ENCODE results near the gene JPH3.
"Not testable (repeated sequence)": the region's sequence is repeated elsewhere in the genome, so short reads cannot be mapped to it uniquely, and the experiment has no call there.

Gene JPH3

DNA sequence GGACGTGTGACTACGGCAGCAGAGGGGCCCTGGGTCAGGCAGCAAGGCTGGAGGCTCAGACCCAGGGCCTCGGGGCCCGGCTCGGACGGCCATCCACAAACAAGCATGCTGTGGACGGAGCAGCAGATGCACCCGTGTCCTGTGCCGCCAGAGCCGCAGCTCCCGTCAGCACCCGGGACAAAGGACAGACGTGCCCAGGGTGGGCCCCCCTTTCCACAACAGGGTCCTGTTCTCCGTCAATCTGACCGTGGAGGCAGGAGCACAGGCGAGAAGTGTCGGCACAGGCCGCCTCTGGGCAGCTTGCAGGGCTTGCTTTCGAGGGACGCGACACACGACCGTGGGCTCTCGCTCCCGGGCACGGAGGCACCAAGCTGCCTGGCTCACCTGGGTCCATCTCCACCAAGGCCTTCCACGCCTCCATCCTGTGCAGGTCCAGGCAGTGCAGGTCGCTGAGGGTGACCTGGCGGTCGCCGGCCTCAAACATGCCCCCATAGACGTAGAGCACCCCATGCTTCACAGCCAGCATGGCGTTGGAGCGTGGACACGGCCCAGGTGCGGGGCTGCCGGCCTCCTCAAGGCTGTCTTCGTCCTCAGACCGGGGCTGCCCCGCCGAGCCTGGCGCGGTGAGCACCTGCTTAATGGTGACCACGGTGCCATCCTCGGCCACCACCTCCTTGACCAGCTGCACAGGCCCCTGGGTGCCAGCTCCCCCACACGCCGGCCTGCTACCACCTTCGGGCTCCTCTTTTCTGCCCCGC is 106.8 kb downstream of the JPH3 start:
- DNase-seq (ENCODE audit: low read depth in 4 of 4, low spot score in 1 of 4) = no peak

DNA sequence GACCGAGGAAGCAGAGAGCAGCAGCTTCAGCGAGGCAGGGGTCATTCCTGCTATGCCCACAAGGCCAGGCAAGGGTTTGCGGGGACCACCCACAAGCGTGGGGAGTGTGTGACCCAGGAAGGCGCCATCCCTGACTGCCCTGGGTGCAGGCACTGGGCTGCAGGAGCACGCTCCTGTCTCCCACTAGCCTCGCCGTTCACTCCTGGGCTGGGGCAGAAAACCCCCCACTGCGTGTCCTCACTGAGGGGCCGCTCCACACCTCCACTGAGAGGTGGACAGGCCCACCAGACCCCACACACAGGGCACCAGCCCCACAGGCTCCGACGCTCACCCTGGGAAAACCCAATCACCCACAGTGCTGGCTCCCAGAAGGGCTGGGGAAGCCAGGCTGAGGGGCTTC is 107.4 kb downstream of the JPH3 start:
- no peak for DNase-seq (ENCODE audit: low read depth in 4 of 4, low spot score in 1 of 4)

DNA sequence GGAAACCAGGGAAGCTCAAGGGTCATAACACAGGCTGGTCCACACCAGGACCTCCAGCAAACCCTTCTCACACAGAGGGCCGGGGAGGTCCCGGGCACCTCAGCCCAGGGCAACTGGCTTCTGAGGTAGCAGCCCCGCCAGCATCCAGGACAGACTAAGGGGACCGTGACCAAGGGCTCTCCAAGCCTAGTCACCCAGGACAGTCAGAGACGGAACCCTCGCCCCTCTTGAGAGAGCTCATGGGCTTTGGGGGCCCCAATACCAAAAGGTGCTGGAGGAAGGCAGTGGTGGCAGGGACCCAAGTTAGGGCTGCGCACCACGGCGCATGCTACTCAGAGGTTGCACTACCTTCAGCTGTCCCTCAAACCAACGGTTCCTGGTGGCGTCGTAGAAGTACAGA is 108.6 kb downstream of the JPH3 start:
- no peak for DNase-seq (ENCODE audit: low read depth in 4 of 4, low spot score in 1 of 4)

DNA sequence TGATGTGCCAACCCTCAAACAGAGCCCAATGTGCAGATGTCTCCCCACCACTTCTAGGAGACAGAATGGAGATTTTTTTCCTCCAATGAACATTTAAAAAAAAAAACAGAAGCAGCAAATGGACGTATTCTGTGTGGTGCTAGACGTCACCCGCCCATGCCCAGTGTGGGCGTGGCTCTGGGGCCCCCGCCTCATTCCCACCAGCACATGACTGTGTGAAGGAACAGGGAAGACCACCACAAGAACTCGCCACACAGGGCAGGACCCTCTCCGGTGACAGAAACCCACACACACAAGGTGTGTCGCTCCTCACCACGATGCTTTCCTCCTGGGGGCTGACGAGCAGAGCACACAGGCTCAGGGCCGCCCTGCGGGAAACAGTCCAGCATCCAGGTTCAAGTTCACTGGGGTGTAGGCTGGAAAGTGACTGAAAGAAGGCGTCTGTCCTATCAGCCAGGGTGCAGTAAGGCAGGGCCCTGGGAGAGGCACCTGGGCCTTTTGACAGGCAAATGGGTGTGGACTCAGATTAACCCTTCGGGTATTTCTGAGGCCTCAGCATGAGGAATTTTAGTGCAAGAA is 110.0 kb downstream of the JPH3 start:
- no peak for DNase-seq (ENCODE audit: low read depth in 4 of 4, low spot score in 1 of 4)

- DNase-seq (ENCODE audit: low read depth in 4 of 4, low spot score in 1 of 4) = peak in 3 of 4 experiments; percentile 20 to 39 (median 35)
Measured at GRCh38 chr16:87713451-87714229, 111.3 kb downstream of the JPH3 start.

GRCh38 chr16:87715231-87715630 is 112.9 kb downstream of the JPH3 start:
- DNase-seq (ENCODE audit: low read depth in 4 of 4, low spot score in 1 of 4) = no peak

DNA sequence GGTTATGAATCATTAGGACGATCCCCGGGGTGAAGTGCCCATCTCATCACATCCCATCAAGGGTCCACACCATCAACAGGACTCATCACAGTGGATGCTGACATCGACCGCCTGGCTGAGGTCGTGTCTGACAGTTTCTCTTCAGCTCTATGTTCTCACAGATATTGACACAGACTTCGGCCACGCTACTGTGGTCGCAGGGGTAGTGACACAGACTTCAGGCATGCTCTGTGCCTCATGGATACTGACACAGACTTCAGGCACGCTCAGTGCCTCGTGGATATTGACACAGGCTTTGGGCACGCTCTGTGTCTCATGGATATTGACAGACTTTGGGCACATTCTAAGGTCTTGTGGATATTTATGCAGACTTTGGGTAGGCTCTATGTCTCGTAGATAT is 113.3 kb downstream of the JPH3 start:
- no peak for DNase-seq (ENCODE audit: low read depth in 4 of 4, low spot score in 1 of 4)

GRCh38 chr16:87718831-87719230 is 116.5 kb downstream of the JPH3 start:
- DNase-seq (ENCODE audit: low read depth in 4 of 4, low spot score in 1 of 4) = not testable (repeated sequence)

DNA sequence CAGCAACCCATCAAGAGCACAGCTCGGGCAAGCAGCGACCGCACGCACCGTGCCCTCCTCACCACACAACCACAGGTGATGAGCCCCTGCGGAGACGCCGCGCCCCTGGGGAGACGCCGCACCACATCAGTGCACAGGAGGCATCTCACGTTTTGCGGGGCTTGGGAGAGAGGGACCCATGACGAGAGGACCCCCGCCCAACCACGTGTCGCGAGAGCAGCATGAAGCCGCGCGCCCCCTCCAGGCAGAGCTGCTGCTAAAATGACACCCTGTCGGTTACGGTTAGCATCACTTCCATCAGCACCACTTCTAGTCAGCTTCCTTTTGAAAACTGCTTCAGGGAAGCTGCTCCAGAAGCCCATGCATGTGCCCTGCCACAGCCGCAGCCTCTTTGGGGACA is 118.1 kb downstream of the JPH3 start:
- no peak for DNase-seq (ENCODE audit: low read depth in 4 of 4, low spot score in 1 of 4)

DNA sequence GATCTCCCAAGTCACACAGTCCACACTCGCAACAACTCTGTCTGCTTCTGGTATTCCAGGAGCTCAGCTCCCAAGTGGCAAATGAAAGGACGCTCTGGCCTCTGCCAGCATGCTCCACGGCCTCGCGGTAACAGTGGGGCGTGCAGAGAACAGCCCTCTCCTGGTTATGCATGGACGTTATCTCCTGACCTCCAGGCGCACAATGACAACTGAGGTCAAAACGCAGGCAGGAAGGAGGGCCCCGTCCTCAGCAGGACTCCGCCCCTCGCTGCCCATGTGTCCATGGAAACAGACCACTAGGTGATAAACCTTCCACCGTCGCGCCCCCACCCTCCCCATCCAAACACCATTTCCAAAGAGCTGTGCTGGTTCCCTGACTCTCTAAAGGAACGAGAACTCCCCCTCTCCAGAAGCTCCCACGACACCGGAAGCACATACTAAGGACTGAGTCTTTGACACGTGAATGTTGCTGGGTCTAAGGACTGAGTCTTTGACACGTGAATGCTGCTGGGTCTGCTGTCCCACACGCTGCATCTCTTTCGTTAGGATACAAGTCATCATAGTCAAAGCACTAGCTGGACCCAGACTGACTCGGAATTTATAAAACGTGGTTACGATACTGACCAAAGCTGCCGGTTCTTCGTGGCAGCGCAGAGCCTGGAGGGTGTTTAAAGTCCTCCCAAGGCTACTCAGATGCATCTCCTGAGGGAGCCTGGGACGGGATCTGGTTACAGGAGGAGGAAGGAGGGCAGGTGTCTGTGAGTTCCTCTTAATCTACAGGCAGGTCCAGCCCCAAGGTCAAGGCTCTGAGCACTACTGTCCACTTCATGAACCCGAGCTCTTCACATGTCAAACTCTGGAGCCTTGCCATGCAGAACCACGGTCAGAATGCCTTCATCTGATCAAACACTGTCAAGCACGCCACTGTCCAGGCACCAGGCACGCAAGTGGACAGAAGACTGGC is 119.6 kb downstream of the JPH3 start:
- DNase-seq (ENCODE audit: low read depth in 4 of 4, low spot score in 1 of 4) = no peak

DNA sequence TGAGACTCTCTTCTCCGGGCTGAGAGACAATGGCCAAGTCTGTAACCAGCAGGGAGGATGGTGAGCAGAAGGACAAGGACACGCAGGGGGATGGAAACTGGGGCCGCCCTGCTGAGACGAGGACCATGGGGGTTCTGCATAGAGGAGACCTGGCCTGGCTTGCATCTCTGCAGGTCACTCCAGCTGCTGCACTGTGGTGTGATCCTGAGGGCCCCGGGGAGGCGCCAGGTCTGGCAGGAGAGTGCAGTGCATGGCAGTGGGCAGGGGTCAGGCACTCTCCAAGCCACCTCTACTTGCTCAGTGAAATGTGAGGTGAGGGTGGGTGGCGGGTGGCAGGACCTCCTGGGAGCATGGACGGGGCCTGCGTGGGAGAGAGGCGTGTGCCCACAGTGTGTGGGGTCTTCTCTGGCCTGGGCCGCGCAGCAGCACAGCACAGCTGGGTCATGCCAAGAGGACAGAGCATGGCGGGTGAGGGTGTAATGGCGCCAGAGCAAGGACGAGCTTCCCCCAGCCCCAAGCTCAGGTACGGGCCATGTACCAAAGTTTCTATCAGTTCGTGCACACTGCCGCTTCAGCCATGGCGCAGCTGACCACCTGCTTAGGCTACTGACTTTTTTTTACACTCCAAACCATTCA is 120.4 kb downstream of the JPH3 start:
- DNase-seq (ENCODE audit: low read depth in 4 of 4, low spot score in 1 of 4) = no peak

- DNase-seq (ENCODE audit: low read depth in 4 of 4, low spot score in 1 of 4) = no peak
Measured at GRCh38 chr16:87723226-87723623, 120.9 kb downstream of the JPH3 start.

- no peak for DNase-seq (ENCODE audit: low read depth in 4 of 4, low spot score in 1 of 4)
Measured at GRCh38 chr16:87724490-87725291, 122.4 kb downstream of the JPH3 start.

DNA sequence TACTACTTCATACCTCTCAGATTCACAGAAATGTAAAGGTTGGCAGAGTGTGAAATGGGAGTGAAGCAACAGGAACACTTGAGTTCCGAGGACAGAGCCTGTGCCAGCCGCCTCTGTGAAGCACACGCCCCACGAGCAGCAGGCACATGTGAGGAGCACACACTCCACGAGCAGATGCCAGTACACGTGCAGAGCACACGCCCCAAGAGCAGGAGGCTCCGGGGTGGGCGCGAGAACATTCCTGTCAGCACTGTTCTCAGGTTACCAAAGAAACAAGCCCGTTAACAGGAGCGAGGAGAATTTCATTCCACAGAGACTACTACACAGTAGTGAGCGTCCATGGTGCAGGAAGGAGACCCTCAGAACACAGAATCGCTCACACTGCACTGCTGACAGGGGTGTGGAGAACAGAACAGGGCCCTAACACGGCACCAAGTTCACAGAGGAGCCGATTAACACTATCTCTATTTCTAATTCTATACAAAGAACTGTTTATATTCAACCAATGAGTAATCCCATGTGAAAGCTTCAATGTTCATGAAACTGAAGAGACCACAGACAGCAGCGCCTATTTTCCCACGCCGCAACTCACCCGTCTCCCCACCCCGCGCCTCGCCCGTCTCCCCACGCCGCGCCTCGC is 123.4 kb downstream of the JPH3 start:
- DNase-seq (ENCODE audit: low read depth in 4 of 4, low spot score in 1 of 4) = no peak

GRCh38 chr16:87726577-87726976 is 124.3 kb downstream of the JPH3 start:
- DNase-seq (ENCODE audit: low read depth in 4 of 4, low spot score in 1 of 4) = not testable (repeated sequence)

- DNase-seq (ENCODE audit: low read depth in 4 of 4, low spot score in 1 of 4) = no peak
Measured at GRCh38 chr16:87727346-87727745, 125.0 kb downstream of the JPH3 start.

GRCh38 chr16:87728026-87728425 is 125.7 kb downstream of the JPH3 start:
- no peak for DNase-seq (ENCODE audit: low read depth in 4 of 4, low spot score in 1 of 4)

- DNase-seq (ENCODE audit: low read depth in 4 of 4, low spot score in 1 of 4) = no peak
Measured at GRCh38 chr16:87729266-87729954, 127.1 kb downstream of the JPH3 start.

GRCh38 chr16:87731607-87732006 is 129.3 kb downstream of the JPH3 start:
- DNase-seq (ENCODE audit: low read depth in 4 of 4, low spot score in 1 of 4) = no peak

Measured in stimulated activated CD4-positive, alpha-beta T cell treated with anti-CD3 and anti-CD28 coated beads, Interleukin-1b, Interleukin-23, amount 100 ng/mL, for 24 hours (primary cell).